Measurements from ENCODE around the gene ACD.

The ACD gene

DNA sequence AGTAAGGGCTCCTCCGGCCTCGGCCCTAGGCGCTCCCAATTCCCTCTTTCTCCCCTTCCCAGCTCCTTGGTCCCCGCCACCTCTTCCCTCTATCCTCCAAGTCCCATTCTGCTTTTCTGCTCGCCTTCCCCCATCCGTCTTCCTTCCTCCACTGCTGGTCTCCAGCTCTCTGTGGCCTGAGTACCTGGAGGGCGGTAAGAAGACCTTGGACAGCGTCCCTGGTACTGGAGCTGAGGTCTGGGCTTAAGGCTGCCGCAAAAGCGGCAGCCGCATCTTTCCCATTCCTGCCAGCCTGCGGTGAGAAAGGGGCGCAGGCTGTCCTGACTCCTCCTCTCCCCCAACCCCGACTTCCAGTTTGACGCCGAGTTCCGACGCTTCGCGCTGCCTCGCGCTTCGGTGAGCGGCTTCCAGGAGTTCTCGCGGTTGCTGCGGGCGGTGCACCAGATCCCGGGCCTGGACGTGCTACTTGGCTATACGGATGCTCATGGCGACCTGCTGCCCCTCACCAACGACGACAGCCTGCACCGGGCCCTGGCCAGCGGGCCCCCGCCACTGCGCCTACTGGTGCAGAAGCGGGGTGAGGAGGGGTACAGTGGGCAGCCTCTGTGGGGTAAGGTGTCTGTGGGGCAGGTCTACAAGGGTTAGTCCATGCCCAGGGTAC, 1.2 kb upstream of the ACD start:
- DNase-seq = no peak

DNA sequence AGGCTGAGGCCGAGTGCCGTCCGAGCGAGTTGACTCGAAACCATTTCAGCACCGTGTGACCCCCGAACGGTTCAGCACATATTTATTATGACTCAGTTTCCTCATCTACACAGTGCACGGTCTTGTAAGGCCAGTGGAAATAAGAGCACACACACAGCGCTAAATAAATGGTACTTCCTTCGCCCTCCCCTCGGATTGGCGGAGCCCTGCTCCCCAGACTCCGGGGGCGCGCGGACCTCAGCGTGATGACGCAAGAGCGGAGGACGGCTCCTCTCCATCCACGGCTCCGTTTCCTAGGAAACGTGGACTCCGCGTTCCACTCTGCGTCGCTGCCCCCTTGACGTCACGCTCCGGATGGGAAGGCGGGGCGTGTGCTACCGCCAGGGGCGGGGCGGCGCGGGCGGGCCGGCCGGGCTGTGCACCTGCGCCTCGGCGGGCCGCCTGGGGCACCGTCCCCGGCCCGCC, 536 bp upstream of the ACD start, which contains the start of gene PARD6A:
TSS of gene PARD6A (plus strand) at position 397 of the 465 bp plus-strand sequence. CDS start 79 bp downstream, outside the sequence.
- DNase-seq = peak; percentile 67

DNA sequence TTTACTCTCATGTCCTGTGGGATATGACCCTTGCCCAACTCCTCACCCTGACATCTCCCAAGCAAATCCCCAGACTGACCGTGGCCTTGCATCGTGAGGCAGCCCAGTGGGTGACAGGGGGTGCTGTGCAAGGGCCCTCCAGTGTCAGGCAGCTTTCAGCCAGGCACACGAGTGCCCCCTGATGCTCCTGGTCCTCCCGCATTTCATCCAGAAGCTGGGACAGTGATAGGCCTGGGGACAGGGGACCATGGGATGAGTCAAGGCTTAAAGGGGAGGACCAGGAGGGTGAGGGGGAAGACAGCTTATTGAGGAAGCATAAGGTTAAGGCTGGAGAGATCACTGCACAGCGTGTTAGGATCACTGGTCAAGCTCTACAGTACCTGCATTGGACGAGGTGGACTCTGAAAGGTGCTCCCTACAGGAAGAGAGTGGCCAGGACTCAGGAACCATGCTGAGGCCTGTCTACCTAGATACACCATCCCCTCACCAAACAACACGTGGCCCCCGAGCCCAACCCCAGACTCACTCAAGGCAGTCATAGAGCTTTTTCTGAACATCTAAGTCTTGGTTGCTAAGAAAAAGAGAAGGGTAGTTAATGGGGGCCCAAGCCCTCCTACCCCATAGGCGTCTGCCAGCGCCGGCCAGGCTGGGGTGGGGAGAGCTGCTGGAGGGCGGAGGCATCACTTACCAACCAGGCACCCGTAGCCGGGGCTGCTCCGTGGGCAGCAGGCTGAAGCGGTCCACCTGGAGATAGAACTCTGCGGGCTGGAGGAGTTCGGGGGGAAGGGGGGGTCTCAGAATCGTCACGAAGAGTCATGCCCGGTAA, 998 bp downstream of the ACD start:
- no peak for DNase-seq

DNA sequence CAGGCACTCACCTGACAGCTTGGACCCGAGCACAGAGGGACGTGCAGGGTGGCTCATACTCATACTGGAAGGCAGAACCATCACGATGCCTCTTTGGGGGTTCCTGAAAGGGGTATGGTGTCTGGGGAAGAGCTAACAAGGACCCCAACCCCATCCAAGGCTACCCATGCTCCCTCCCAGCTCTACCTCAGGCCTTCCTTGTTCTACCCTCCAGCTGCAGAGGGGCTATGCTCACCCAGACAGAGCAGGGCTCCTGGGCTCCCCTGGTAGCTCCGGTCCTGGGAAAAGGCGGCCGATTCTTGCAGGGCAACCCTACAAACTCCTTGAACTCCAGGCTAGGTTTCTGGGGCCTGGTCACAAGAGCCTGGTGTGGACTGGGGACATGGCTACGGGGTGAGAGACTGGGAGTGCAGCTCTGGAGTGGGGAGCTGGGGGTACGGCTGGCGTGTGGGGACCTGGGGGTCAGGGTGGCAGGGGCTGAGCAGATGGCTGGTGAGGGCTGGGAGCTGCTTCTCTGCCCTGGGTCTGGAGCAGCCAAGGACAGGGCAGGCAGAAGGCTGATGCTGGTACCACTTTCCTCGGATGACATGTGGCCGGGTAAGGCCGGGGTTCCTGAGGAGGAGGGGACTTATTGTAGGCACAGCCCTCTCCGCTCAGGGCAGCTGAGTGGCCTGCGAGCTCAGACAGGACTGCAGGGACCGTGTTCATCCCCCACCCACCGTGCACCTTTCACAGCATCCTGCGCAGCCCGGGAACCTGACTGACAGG, 2.1 kb downstream of the ACD start:
- DNase-seq = no peak

DNA sequence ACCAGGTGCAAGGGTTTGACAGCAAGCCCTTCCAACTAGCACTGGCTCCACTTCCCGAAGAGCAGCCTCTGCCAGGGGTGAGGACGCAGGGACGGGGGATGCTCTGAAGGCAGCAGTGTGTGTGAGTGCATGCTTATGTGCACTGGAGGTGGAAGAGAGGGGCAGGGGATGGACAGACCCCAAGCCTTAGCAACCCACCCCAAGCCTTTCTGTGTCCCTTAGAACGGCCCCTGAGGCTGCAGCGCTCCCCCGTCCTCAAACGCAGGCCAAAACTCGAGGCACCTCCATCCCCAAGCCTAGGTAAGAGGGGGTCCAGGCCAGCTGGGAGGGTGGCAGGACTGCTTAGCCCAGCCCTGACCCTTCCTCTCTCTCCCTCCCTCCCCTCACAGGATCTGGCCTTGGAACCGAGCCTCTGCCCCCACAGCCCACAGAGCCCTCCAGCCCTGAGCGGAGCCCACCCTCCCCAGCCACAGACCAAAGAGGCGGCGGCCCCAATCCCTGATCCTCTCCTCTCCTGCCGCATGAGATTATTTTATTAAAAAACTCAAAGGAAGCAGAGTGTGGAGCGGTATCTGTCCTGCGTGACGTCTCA, 2.9 kb downstream of the ACD start:
- no peak for DNase-seq

DNA sequence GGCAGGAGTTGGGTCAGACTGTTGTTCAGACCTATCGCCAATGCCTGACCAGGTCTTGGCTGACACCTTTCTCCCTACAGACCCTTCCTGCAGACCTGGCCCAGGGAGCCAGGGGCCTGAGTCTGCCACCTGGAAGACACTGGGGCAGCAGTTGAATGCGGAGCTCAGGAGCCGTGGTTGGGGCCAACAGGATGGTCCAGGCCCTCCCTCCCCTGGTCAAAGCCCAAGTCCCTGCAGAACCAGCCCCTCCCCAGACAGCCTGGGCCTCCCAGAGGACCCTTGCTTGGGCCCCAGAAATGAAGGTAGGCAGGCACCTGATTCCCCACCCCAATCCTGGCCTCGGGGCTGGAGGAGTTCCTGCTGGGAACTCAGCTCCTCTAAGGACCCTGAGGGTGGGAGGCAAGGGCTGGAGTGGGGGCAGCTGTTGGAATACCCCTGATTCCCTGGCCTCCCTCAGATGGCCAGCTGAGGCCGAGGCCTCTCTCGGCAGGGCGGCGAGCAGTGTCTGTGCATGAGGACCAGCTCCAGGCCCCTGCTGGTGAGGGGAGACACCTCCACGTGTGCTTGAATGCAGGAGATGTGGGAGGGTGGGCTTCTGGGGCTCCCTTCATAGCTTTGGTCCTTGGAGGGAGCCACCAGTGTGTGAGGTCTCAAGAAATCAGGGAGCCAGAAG, 3.6 kb downstream of the ACD start:
- no peak for DNase-seq

DNA sequence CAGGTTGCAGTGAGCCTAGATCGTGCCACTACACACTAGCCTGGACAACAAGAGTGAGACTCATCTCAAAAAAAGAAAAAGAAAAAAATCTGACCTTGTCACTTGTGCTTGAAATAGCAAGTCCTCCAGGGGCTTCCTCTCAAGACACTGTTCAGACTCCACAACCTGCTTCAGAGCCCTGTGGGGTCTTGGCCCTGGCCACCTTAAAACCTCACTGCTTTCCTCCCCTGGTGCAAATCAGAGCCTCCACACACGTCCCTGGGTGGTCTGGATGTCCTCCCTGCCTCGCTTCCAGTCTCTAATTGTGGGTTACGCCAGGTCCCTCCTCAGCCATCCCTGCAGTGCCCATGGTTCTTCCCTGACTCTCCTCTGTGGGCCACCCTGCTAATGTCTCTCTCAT, 4.7 kb downstream of the ACD start:
- no peak for DNase-seq

- no peak for DNase-seq
These were observed 5.6 kb downstream of the ACD start for GRCh38 chr16:67654403-67654911.

DNA sequence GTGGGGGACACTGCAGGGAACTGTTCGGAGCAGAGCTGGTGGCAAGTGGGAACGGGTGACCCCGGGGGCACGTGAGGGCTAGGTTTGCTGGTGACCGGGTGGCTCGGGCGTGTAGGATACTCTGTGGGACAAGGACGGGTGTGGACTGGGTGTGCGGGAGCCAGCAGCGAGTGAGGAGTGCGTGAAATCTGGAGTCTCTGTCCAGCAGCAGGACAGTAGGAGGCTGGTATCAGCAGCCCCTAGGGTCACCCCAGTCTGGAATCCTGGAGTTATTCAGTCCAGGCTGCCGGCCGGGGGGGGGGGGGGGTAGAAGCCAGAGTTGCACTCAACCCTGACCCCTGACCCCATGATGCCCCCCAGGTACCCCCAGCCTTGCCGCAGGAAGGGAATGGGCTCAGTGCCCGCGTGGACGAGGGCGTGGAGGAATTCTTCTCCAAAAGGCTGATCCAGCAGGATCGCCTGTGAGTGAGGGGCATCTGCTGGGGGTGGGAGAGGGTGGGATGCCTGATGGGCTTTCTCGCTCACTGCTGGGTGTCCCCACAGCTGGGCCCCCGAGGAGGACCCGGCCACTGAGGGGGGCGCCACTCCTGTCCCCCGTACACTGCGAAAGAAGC, 6.2 kb downstream of the ACD start:
- no peak for DNase-seq

DNA sequence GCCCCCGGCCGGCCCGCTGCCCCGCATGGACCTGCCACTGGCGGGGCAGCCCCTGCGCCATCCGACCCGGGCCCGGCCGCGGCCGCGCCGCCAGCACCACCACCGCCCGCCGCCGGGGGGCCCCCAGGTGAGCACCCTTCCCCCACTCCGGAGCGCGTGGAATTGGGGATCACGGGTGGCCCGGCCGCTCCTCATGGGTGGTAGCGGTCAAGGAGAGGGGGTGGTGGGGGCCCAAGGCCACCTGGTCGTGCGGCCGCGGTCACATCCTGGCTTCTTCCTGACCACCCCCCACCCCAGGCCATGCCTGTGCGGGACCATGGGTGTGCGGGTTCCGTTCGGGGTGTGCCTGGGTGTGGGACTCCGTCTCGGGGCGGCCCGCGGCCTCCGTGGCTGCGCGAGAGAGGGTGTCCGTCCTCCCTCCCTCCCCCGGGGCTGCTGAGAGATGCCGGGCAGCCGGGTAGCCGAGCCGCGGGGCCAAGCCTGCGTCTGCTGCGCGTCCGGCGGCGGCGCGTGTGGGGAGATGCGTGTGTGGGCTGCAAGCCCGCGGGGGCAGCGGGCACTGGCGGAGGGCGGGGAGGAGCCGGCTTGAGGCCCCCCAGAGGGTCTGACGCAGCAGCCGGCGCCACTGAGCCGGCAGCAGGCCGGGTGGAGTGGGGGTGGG, 6.8 kb downstream of the ACD start:
- no peak for DNase-seq

DNA sequence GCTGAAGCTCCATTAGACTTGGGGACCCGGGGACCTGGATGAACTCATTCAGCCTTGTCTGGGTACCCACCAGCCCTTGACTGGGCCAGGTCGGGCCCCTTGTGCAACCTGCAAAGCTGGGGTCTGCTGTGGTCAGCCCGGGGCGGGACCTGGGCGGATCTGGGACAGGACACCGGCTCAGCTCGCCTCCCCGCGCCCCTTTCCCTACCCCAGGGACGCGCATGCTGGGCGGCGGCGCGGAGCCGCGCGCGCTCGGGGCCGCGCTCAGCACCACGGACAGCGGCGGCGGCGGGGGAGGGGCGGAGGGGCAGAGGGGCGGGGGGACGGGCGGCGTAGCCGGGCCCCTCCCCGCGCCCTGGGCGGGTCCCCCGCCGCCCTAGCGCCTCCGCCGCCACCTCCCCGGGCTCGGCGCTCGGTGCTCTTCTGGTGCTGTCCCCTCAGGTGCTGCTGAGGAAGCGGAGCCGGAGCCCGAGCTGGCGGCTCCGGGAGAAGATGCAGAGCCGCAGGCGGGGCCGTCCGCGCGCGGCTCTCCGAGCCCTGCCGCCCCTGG, 7.4 kb downstream of the ACD start:
- DNase-seq = peak; percentile 15

GRCh38 chr16:67651847-67652246, 8.2 kb downstream of the ACD start:
- DNase-seq = no peak

- no peak for DNase-seq
These were observed 9.0 kb downstream of the ACD start for GRCh38 chr16:67651039-67651438.

DNA sequence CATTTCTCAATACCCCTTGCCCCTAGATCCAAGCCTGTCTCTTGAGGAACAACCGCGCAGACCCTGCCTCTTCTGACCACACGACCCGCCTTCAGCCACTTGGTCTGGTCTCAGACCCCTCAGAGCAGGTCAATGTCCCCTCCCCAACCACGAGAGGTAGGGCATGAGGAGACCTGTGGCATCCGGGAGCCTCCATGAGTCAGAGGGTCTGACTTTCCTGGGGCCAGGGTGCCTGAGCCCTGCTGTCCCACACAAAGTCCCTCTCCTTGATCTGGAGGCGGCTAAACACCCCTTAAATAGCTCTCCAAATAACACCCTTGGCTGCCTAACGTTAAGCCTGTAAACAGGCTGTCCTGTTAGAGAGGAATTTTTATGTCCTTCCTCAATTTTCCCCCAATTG, 10.0 kb downstream of the ACD start:
- DNase-seq = no peak

- DNase-seq = no peak
These were observed 10.5 kb downstream of the ACD start for GRCh38 chr16:67649494-67649931.

DNA sequence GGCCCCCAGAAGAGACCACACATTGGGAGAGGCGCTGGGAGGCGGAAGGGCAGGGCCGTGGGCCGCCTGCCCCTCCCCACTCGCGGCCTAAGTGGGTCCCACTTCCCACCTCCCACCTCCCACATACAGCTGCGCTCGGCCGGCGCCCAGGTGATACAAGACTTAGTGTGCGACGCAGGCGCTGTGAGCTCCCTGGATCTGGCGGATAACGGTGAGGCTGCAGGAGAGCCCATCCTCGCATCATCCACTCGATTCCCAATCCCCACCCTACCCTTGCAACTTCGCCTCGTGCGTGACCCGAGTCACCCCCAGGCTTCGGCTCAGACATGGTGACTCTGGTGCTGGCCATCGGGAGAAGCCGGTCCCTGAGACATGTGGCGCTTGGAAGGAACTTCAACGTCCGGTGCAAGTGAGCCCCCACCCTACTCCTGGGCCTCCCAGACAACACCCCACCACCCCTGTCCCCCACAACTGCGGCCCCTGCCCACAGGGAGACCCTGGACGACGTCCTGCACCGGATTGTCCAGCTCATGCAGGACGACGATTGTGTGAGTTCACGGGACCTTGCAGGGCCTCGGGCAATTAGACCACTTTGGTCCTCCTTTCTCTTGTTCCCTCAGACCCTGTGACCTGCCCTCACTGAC, 11.2 kb downstream of the ACD start:
- DNase-seq = no peak

- no peak for DNase-seq
These were observed 11.8 kb downstream of the ACD start for GRCh38 chr16:67648088-67648763.

DNA sequence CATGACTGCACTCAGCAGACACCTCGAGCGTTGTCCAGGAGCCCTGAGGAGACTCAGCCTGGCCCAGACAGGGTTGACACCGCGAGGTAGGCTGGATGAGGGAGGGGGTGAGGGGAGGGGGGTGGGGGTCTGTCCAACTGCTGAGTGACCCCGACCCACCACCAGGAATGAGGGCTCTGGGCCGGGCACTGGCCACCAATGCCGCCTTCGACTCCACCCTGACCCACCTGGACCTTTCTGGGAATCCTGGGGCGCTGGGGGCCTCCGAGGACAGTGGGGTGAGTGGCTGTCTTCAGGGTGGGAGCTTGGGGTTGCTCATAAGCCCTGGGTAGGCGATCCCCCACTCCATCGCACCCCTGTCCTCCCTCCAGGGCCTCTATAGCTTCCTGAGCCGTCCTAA, 12.4 kb downstream of the ACD start:
- DNase-seq = no peak

DNA sequence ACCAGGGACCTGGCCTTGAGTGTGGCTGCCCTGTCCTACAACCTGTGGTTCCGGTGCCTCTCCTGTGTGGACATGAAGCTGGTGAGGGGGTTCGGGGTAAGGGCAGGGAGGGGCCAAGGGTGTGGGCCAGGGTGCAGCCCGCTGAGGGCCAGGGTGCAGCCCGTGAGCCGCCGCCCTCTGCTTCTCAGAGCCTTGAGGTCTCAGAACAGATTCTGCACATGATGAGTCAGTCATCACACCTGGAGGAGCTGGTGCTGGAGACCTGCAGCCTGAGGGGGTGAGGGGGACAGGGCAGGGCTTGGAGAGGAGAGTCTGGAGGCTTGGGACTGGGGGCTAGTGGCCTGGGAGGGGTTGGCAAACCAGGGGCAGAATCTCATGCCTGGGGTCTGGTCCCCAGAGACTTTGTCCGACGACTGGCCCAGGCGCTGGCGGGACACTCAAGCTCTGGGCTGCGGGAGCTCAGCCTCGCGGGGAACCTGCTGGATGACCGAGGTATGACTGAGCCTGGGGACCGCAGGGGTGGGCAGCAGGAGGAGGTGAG, 12.9 kb downstream of the ACD start:
- no peak for DNase-seq
